Activated T-helper 2 cell treated with anti-CD3 and anti-CD28 coated beads, Interferon-gamma antibody, Interleukin-2, Interleukin-4, amounts not matched to agents 10 μg/mL and 5 μg/mL and 100 μg/mL, durations not matched to agents 14 hours and 24 hours and 36 hours (primary cell): Measurements from ENCODE around the gene FAM114A1. TPM values are rescaled to one million over a fixed set of nuclear protein-coding genes. Genes with fewer than 3 reads are reported as not detected.
"Not testable (repeated sequence)": the region's sequence is repeated elsewhere in the genome, so short reads cannot be mapped to it uniquely, and the experiment has no call there.

Experiments used
- DNase-seq: peaks from one replicate; pipeline ENCODE4 v3.0.0; 2021; ENCODE audit warnings: low spot score
- H3K27ac Mint-ChIP-seq: one replicate; pipeline ENCODE4 v1.8.0; 2021; ENCODE audit warnings: mixed read lengths
- H3K27me3 Mint-ChIP-seq: one replicate; pipeline ENCODE4 v1.8.0; 2021; ENCODE audit warnings: low read depth, mixed read lengths
- H3K36me3 Mint-ChIP-seq: one replicate; pipeline ENCODE4 v1.8.0; 2021; ENCODE audit warnings: low read depth, mixed read lengths
- H3K4me1 Mint-ChIP-seq: one replicate; pipeline ENCODE4 v1.8.0; 2021; ENCODE audit warnings: low read depth, mixed read lengths
- H3K4me3 Mint-ChIP-seq: one replicate; pipeline ENCODE4 v1.8.0; 2021; ENCODE audit warnings: low read depth, mild to moderate bottlenecking, moderate library complexity, mixed read lengths
- H3K9me3 Mint-ChIP-seq: one replicate; pipeline ENCODE4 v1.8.0; 2021; ENCODE audit warnings: mixed read lengths
- intact Hi-C: fragments of 100-400 bp; cut with micrococcal nuclease; formaldehyde crosslinking; loops from one replicate; pipeline ENCODE4 v1.15.1; 2023
- total RNA-seq: library from RNA; stranded (reverse); gene quantifications from 2 replicates; pipeline ENCODE4 v1.2.3, GENCODE V29; 2022

FAM114A1 gene
- total RNA-seq, 1 donor from 2014 or later = 0.14 TPM

- H3K36me3 Mint-ChIP-seq = peaks cover 73% of the 10 kb centered on the region
Observed at GRCh38 chr4:38968668-38969067, 101.1 kb downstream of the FAM114A1 start.

GRCh38 chr4:38976308-38976707 is 108.7 kb downstream of the FAM114A1 start:
- intact Hi-C loops = no loop called here
- no peak overlapping the region for H3K27ac Mint-ChIP-seq
- no peak overlapping the region for H3K4me3 Mint-ChIP-seq
- H3K9me3 Mint-ChIP-seq = no peaks in the 10 kb centered on the region
- no peak for DNase-seq
- peaks cover 17% of the 10 kb centered on the region for H3K4me1 Mint-ChIP-seq
- H3K36me3 Mint-ChIP-seq = peaks cover 40% of the 10 kb centered on the region
- no peaks in the 10 kb centered on the region for H3K27me3 Mint-ChIP-seq

More at GRCh38 chr4:38968668-38969067, 101.1 kb downstream of the FAM114A1 start:
- H3K4me1 Mint-ChIP-seq = peaks cover 16% of the 10 kb centered on the region
- intact Hi-C loops = no loop called here
- no peak for DNase-seq
- no peaks in the 10 kb centered on the region for H3K27me3 Mint-ChIP-seq
- no peak overlapping the region for H3K4me3 Mint-ChIP-seq
- no peak overlapping the region for H3K27ac Mint-ChIP-seq
- no peaks in the 10 kb centered on the region for H3K9me3 Mint-ChIP-seq

- intact Hi-C loops = no loop called here
- DNase-seq = no peak
- H3K27me3 Mint-ChIP-seq = no peaks in the 10 kb centered on the region
- H3K9me3 Mint-ChIP-seq = no peaks in the 10 kb centered on the region
- H3K36me3 Mint-ChIP-seq = peaks cover 62% of the 10 kb centered on the region
- H3K27ac Mint-ChIP-seq = no peak overlapping the region
- H3K4me3 Mint-ChIP-seq = no peak overlapping the region
- peaks cover 36% of the 10 kb centered on the region for H3K4me1 Mint-ChIP-seq
Observed at GRCh38 chr4:38979081-38979480, 111.5 kb downstream of the FAM114A1 start.

- H3K36me3 Mint-ChIP-seq = peaks cover 67% of the 10 kb centered on the region
Observed at GRCh38 chr4:38979511-38980230, 112.1 kb downstream of the FAM114A1 start.

GRCh38 chr4:38980903-38981676 is 113.5 kb downstream of the FAM114A1 start:
- Mint-ChIP-seq H3K4me1 (peaks cover 53% of the 10 kb centered on the region), H3K27ac (peak overlapping the region; percentile 81)
- intact Hi-C loops = loop anchor here (1.0 kb wide), 3 partner anchors 23 to 51 kb away; partner anchors contain the start of gene TMEM156

More at GRCh38 chr4:38979511-38980230, 112.1 kb downstream of the FAM114A1 start:
- no peak overlapping the region for H3K27ac Mint-ChIP-seq
- H3K9me3 Mint-ChIP-seq = no peaks in the 10 kb centered on the region
- intact Hi-C loops = no loop called here
- DNase-seq = no peak
- H3K4me1 Mint-ChIP-seq = peaks cover 41% of the 10 kb centered on the region
- H3K4me3 Mint-ChIP-seq = no peak overlapping the region
- H3K27me3 Mint-ChIP-seq = no peaks in the 10 kb centered on the region

GRCh38 chr4:38982361-38983095 is 114.9 kb downstream of the FAM114A1 start:
- intact Hi-C loops = no loop called here
- Mint-ChIP-seq H3K4me1 (peaks cover 63% of the 10 kb centered on the region), H3K27me3 (no peaks in the 10 kb centered on the region), H3K4me3 (peak overlapping the region; percentile 11), H3K9me3 (no peaks in the 10 kb centered on the region), H3K27ac (peak overlapping the region; percentile 81), H3K36me3 (peaks cover 67% of the 10 kb centered on the region)
- DNase-seq = no peak

More at GRCh38 chr4:38980903-38981676, 113.5 kb downstream of the FAM114A1 start:
- H3K27me3 Mint-ChIP-seq = no peaks in the 10 kb centered on the region
- H3K4me3 Mint-ChIP-seq = peak overlapping the region; percentile 31
- DNase-seq = no peak
- no peaks in the 10 kb centered on the region for H3K9me3 Mint-ChIP-seq
- peaks cover 68% of the 10 kb centered on the region for H3K36me3 Mint-ChIP-seq

GRCh38 chr4:38983291-38983690 is 115.7 kb downstream of the FAM114A1 start:
- intact Hi-C loops = no loop called here
- Mint-ChIP-seq H3K9me3 (no peaks in the 10 kb centered on the region), H3K4me1 (peaks cover 69% of the 10 kb centered on the region), H3K4me3 (peak overlapping the region; percentile 9), H3K27me3 (no peaks in the 10 kb centered on the region), H3K27ac (peak overlapping the region; percentile 84), H3K36me3 (peaks cover 66% of the 10 kb centered on the region)
- no peak for DNase-seq

- peak overlapping the region; percentile 84 for H3K27ac Mint-ChIP-seq
- peaks cover 65% of the 10 kb centered on the region for H3K36me3 Mint-ChIP-seq
- no peaks in the 10 kb centered on the region for H3K27me3 Mint-ChIP-seq
- no peaks in the 10 kb centered on the region for H3K9me3 Mint-ChIP-seq
- H3K4me3 Mint-ChIP-seq = peak overlapping the region; percentile 22
- peaks cover 73% of the 10 kb centered on the region for H3K4me1 Mint-ChIP-seq
- intact Hi-C loops = no loop called here
- DNase-seq = no peak
Observed at GRCh38 chr4:38983787-38984598, 116.4 kb downstream of the FAM114A1 start.

- peaks cover 68% of the 10 kb centered on the region for H3K36me3 Mint-ChIP-seq
Observed at GRCh38 chr4:38985410-38986100, 117.9 kb downstream of the FAM114A1 start.

GRCh38 chr4:38987491-38987890 is 119.9 kb downstream of the FAM114A1 start:
- intact Hi-C loops = loop anchor here (1.0 to 2.0 kb wide), 2 partner anchors 29 to 57 kb away; no protein-coding TSS in a partner anchor
- no peaks in the 10 kb centered on the region for H3K9me3 Mint-ChIP-seq

More at GRCh38 chr4:38985410-38986100, 117.9 kb downstream of the FAM114A1 start:
- DNase-seq = no peak
- Mint-ChIP-seq H3K4me1 (peaks cover 72% of the 10 kb centered on the region), H3K27ac (peak overlapping the region; percentile 75), H3K9me3 (no peaks in the 10 kb centered on the region), H3K27me3 (no peaks in the 10 kb centered on the region), H3K4me3 (peak overlapping the region; percentile 62)
- intact Hi-C loops = loop anchor here (2.0 kb wide), 1 partner anchor 59 kb away; no protein-coding TSS in a partner anchor

GRCh38 chr4:38988353-38988752 is 120.7 kb downstream of the FAM114A1 start:
- intact Hi-C loops, H3K4me3 Mint-ChIP-seq, H3K27me3 Mint-ChIP-seq, H3K9me3 Mint-ChIP-seq, DNase-seq: not testable (repeated sequence)
- H3K27ac Mint-ChIP-seq = peak overlapping the region; percentile 61
- H3K4me1 Mint-ChIP-seq = peaks cover 48% of the 10 kb centered on the region
- H3K36me3 Mint-ChIP-seq = peaks cover 58% of the 10 kb centered on the region

More at GRCh38 chr4:38987491-38987890, 119.9 kb downstream of the FAM114A1 start:
- Mint-ChIP-seq H3K4me1 (peaks cover 53% of the 10 kb centered on the region), H3K27ac (peak overlapping the region; percentile 47), H3K4me3 (no peak overlapping the region), H3K36me3 (peaks cover 63% of the 10 kb centered on the region), H3K27me3 (no peaks in the 10 kb centered on the region)
- DNase-seq = no peak
